HepG2 (cell line): ENCODE measurements around the gene MBD2. TPM values are rescaled to one million over a fixed set of nuclear protein-coding genes. Genes with fewer than 3 reads are reported as not detected.

Experiments
- AGO1 ChIP-seq: fragments of 200-400 bp; formaldehyde crosslinking; IDR thresholded peaks from 2 replicates; pipeline ENCODE4 v1.6.1; 2017; ENCODE audit warnings: mild to moderate bottlenecking, low read depth, low read length, moderate library complexity; ENCODE audit not compliant: poor library complexity, severe bottlenecking
- CEBPG ChIP-seq: IDR thresholded peaks from 2 replicates; pipeline ENCODE4 v1.6.1; 2016
- FOXP1 ChIP-seq, 2 experiments: fragments of 450-650 bp in 1 of 2; IDR thresholded peaks; 2 replicates each; pipeline ENCODE4 v1.6.1; 2017 to 2018; ENCODE audit warnings: antibody characterized with exemption in 1 of 2
- HNRNPLL ChIP-seq: fragments of 200-400 bp; formaldehyde crosslinking; IDR thresholded peaks from 2 replicates; pipeline ENCODE4 v1.6.1; 2017; ENCODE audit warnings: mild to moderate bottlenecking, low read depth, low read length; ENCODE audit not compliant: poor library complexity, severe bottlenecking
- HOXA3 ChIP-seq: sonication (generic); formaldehyde crosslinking; IDR thresholded peaks from 2 replicates; pipeline ENCODE4 v1.5.0; 2020; ENCODE audit warnings: missing genetic modification reagents
- KDM3A ChIP-seq: IDR thresholded peaks from 2 replicates; pipeline ENCODE4 v1.6.1; 2018; ENCODE audit warnings: low read depth, missing compliant biosample characterization
- KDM4B ChIP-seq: sonication (generic); formaldehyde crosslinking; IDR thresholded peaks from 2 replicates; pipeline ENCODE4 v1.4.0; 2020; ENCODE audit warnings: missing genetic modification reagents
- MEIS1 ChIP-seq: sonication (generic); formaldehyde crosslinking; IDR thresholded peaks from 2 replicates; pipeline ENCODE4 v1.9.0; 2021; ENCODE audit warnings: mild to moderate bottlenecking, missing genetic modification reagents, moderate library complexity, borderline replicate concordance
- MIER2 ChIP-seq: IDR thresholded peaks from 2 replicates; pipeline ENCODE4 v1.6.1; 2016; ENCODE audit warnings: missing biosample characterization, missing genetic modification reagents
- NFKBIZ ChIP-seq: IDR thresholded peaks from 2 replicates; pipeline ENCODE4 v1.6.1; 2018; ENCODE audit warnings: missing genetic modification reagents, missing compliant biosample characterization
- NRL ChIP-seq: sonication (generic); formaldehyde crosslinking; IDR thresholded peaks from 2 replicates; pipeline ENCODE4 v1.5.0; 2020; ENCODE audit warnings: missing genetic modification reagents, mild to moderate bottlenecking, moderate library complexity, borderline replicate concordance
- PRPF4 ChIP-seq: fragments of 200-400 bp; formaldehyde crosslinking; IDR thresholded peaks from 2 replicates; pipeline ENCODE4 v1.6.1; 2016; ENCODE audit warnings: low read length, low read depth; ENCODE audit not compliant: poor library complexity, severe bottlenecking
- RAD21 ChIP-seq: fragments of 450-650 bp; formaldehyde crosslinking; IDR thresholded peaks from 2 replicates; pipeline ENCODE4 v1.5.0; 2020; ENCODE audit warnings: mild to moderate bottlenecking
- RNF219 ChIP-seq: sonication (generic); formaldehyde crosslinking; IDR thresholded peaks from 2 replicates; pipeline ENCODE4 v1.5.0; 2020; ENCODE audit warnings: mild to moderate bottlenecking, missing genetic modification reagents
- SAFB2 ChIP-seq: sonication (generic); formaldehyde crosslinking; IDR thresholded peaks from 2 replicates; pipeline ENCODE4 v1.5.1; 2020; ENCODE audit warnings: missing genetic modification reagents, low read depth, mild to moderate bottlenecking, borderline replicate concordance
- TFDP2 ChIP-seq: sonication (generic); formaldehyde crosslinking; IDR thresholded peaks from 2 replicates; pipeline ENCODE4 v1.4.0; 2020; ENCODE audit warnings: missing genetic modification reagents
- ZBTB1 ChIP-seq: sonication (generic); formaldehyde crosslinking; IDR thresholded peaks from 2 replicates; pipeline ENCODE4 v1.4.0; 2020; ENCODE audit warnings: missing genetic modification reagents, borderline replicate concordance
- ZBTB4 ChIP-seq: sonication (generic); formaldehyde crosslinking; IDR thresholded peaks from 2 replicates; pipeline ENCODE4 v1.4.0; 2020; ENCODE audit warnings: missing genetic modification reagents, mild to moderate bottlenecking, borderline replicate concordance
- ZNF143 ChIP-seq: sonication (generic); formaldehyde crosslinking; IDR thresholded peaks from 2 replicates; pipeline ENCODE4 v1.4.0; 2020; ENCODE audit warnings: missing genetic modification reagents
- ZNF558 ChIP-seq: sonication (generic); formaldehyde crosslinking; IDR thresholded peaks from 2 replicates; pipeline ENCODE4 v1.9.0; 2022; ENCODE audit warnings: mild to moderate bottlenecking, missing genetic modification reagents, borderline replicate concordance
- ZNF660 ChIP-seq: sonication (generic); formaldehyde crosslinking; IDR thresholded peaks from 2 replicates; pipeline ENCODE4 v1.5.1; 2020; ENCODE audit warnings: mild to moderate bottlenecking, low read depth, missing genetic modification reagents, borderline replicate concordance
- ZXDC ChIP-seq: sonication (generic); formaldehyde crosslinking; IDR thresholded peaks from 2 replicates; pipeline ENCODE4 v1.5.0; 2020; ENCODE audit warnings: mild to moderate bottlenecking, missing genetic modification reagents
- polyA plus RNA-seq, 8 experiments: library from polyadenylated mRNA; depleted of rRNA in 3 of 8; stranded (reverse) in 7 of 8; unstranded in 1 of 8; fragments of >200 nt; fragmentation: Illumina TruSeq in 4 of 8; extraction: Trizol in 4 of 8; gene quantifications; 2 replicates each; pipeline versions ENCODE4 v1.2.1 to v1.2.3, GENCODE V29; 2011 to 2016; ENCODE audit warnings: low read depth in 4 of 8, missing spikeins in 1 of 8, mixed read lengths in 1 of 8; ENCODE audit not compliant: insufficient read depth in 1 of 8
- total RNA-seq, 5 experiments: library from RNA; depleted of rRNA; stranded (reverse); fragments of >200 nt; fragmentation: Illumina TruSeq; extraction: Trizol; gene quantifications; 2 replicates each; pipeline ENCODE4 v1.2.3, GENCODE V29; 2016; ENCODE audit warnings: low read depth in 1 of 5

MBD2 gene
- total and polyA plus RNA-seq, 2 of the 13 experiments (the other 11 are each of a cell fraction or from before 2014, with no cell fraction given), result 19.1 to 38.5 TPM

- TF ChIP-seq HNRNPLL (no peak), HOXA3 (peak; percentile 73), MEIS1 (CRISPR knock-in tag) (no peak), RNF219 (CRISPR knock-in tag) (no peak), NRL (CRISPR knock-in tag) (no peak), KDM4B (CRISPR knock-in tag) (no peak), ZBTB1 (CRISPR knock-in tag) (no peak), AGO1 (no peak), TFDP2 (no peak), CEBPG (CRISPR knock-in tag) (peak; percentile 82), ZNF558 (no peak), ZNF143 (CRISPR knock-in tag) (no peak), SAFB2 (CRISPR knock-in tag) (no peak), ZBTB4 (CRISPR knock-in tag) (no peak), MIER2 (no peak), FOXP1 (IDR thresholded peaks at IDR 0.05) (0 out of 2 replicates have a peak, but pooled peaks have one; percentile 24), FOXP1 (CRISPR knock-in tag; IDR thresholded peaks at IDR 0.05) (peak; percentile 82), KDM3A (CRISPR knock-in tag) (no peak), ZNF660 (CRISPR knock-in tag) (no peak), PRPF4 (no peak), NFKBIZ (peak; percentile 20; the same call in 1 of the 2 replicates), ZXDC (no peak), RAD21 (CRISPR knock-in tag) (no peak)
Observed at GRCh38 chr18:54254265-54254758, 29.8 kb upstream of the MBD2 start (continued).
